Bone marrow (tissue), 2 donors: ENCODE results near the gene PCDHB16.
"Not testable (repeated sequence)": the region's sequence is repeated elsewhere in the genome, so short reads cannot be mapped to it uniquely, and the experiment has no call there.

Source experiments
- DNase-seq, 2 donors: peaks; one replicate each; lab custom pipeline; 2025; lab: John Stamatoyannopoulos, UW

The PCDHB16 gene

DNA sequence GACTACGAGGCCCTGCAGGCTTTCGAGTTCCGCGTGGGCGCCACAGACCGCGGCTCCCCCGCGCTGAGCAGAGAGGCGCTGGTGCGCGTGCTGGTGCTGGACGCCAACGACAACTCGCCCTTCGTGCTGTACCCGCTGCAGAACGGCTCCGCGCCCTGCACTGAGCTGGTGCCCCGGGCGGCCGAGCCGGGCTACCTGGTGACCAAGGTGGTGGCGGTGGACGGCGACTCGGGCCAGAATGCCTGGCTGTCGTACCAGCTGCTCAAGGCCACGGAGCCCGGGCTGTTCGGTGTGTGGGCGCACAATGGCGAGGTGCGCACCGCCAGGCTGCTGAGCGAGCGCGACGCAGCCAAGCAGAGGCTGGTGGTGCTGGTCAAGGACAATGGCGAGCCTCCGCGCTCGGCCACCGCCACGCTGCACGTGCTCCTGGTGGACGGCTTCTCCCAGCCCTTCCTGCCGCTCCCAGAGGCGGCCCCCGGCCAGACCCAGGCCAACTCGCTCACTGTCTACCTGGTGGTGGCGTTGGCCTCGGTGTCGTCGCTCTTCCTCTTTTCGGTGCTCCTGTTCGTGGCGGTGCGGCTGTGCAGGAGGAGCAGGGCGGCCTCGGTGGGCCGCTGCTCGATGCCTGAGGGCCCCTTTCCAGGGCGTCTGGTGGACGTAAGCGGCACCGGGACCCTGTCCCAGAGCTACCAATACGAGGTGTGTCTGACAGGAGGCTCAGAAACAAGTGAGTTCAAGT lies 2.1 kb downstream of the PCDHB16 start:
- not testable (repeated sequence) for DNase-seq

DNA sequence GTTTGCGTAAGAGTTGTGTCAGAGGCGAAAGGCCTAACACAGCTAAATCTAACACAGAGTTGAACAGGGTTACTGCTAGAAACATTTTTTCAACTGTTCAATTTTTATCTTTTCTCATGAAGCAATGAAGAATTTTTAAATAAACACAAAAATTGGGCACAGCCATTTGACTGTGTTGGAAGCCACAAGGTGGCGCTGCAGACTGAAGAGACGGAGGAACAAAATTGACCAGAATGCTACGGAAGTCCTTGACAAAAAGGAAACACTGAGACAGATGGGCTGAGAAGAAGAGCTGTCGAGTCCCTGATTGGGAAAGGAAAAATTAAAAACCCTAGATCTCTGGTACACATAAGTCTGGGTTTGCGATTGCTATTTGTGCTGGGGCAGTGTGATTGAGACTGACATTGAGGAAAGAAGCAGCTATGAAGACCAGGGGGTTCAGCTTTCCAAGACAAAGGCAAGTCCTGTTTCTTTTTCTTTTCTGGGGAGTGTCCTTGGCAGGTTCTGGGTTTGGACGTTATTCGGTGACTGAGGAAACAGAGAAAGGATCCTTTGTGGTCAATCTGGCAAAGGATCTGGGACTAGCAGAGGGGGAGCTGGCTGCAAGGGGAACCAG lies 4.8 kb downstream of the PCDHB16 start, which contains the start of gene PCDHB9:
TSS of gene PCDHB9 (plus strand) at position 265 of the 616 bp plus-strand sequence. CDS start at position 423, 158 bp downstream.
- peak in 1 of 2 donors; percentile 83 for DNase-seq

- not testable (repeated sequence) for DNase-seq
Observed at GRCh38 chr5:141188682-141189081, 6.5 kb downstream of the PCDHB16 start.

GRCh38 chr5:141189131-141189530 lies 6.9 kb downstream of the PCDHB16 start:
- DNase-seq = not testable (repeated sequence)

GRCh38 chr5:141192110-141192725 lies 10.0 kb downstream of the PCDHB16 start, which contains the start of gene PCDHB10:
Gene PCDHB10 (plus strand): TSS chr5:141192353. CDS start chr5:141192553, 200 bp downstream.
- peak in 1 of 2 donors; percentile 64 for DNase-seq

DNA sequence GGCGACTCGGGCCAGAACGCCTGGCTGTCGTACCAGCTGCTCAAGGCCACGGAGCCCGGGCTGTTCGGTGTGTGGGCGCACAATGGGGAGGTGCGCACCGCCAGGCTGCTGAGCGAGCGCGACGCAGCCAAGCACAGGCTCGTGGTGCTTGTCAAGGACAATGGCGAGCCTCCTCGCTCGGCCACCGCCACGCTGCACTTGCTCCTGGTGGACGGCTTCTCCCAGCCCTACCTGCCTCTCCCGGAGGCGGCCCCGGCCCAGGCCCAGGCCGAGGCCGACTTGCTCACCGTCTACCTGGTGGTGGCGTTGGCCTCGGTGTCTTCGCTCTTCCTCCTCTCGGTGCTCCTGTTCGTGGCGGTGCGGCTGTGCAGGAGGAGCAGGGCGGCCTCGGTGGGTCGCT lies 12.1 kb downstream of the PCDHB16 start:
- DNase-seq = not testable (repeated sequence)

- no peak for DNase-seq
Observed at GRCh38 chr5:141196363-141196762, 14.2 kb downstream of the PCDHB16 start.

DNA sequence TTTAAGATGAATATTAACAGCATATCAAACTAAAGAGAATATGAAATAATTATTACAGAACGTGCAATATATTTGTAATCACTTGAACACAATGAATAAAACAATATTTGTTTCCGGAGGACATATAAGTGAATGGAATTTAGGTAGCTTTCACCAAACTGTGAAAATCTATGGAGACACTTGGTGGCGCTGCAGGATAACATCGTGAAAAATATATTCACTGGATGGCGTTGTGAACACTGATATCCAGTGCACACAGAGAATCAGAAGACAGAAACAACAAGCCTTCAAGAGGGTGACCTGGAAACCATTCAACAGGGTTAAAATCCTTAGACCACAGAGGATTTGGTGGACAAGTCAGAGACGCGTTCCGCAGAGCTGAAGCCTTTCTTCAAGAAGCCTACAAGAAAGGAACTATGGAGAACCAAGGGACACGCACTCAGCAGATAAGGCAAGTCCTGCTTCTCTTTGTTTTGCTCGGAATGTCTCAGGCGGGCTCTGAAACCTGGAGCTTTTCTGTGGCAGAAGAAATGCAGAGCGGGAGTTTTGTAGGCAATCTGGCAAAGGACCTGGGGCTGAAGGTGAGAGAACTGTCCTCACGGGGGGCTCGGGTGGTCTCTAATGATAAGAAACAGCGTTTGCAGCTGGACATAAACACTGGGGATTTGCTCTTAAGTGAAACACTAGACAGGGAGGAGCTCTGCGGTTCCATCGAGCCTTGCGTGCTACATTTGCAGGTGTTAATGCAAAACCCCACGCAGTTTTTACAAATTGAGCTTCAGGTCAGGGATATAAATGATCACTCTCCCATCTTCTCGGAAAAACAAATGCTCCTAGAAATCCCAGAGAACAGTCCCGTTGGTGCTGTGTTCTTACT lies 17.4 kb downstream of the PCDHB16 start, which contains the start of gene PCDHB11:
TSS of gene PCDHB11 (plus strand) at position 269 of the 877 bp plus-strand sequence. CDS start at position 417, 148 bp downstream.
- DNase-seq = no peak

- DNase-seq = not testable (repeated sequence)
Observed at GRCh38 chr5:141201126-141201525, 18.9 kb downstream of the PCDHB16 start.

- not testable (repeated sequence) for DNase-seq
Observed at GRCh38 chr5:141201646-141202045, 19.5 kb downstream of the PCDHB16 start.

- DNase-seq = peak in 1 of 2 donors; percentile 23
Observed at GRCh38 chr5:141208478-141208877, 26.3 kb downstream of the PCDHB16 start, which contains the start of gene PCDHB12. Gene PCDHB12 (plus strand): TSS chr5:141208719. CDS start chr5:141208908, 189 bp downstream.

DNA sequence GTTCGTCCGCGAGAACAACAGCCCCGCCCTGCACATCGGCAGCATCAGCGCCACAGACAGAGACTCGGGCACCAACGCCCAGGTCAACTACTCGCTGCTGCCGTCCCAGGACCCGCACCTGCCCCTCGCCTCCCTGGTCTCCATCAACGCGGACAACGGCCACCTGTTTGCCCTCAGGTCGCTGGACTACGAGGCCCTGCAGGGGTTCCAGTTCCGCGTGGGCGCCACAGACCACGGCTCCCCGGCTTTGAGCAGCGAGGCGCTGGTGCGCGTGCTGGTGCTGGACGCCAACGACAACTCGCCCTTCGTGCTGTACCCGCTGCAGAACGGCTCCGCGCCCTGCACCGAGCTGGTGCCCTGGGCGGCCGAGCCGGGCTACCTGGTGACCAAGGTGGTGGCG lies 28.1 kb downstream of the PCDHB16 start:
- not testable (repeated sequence) for DNase-seq

DNA sequence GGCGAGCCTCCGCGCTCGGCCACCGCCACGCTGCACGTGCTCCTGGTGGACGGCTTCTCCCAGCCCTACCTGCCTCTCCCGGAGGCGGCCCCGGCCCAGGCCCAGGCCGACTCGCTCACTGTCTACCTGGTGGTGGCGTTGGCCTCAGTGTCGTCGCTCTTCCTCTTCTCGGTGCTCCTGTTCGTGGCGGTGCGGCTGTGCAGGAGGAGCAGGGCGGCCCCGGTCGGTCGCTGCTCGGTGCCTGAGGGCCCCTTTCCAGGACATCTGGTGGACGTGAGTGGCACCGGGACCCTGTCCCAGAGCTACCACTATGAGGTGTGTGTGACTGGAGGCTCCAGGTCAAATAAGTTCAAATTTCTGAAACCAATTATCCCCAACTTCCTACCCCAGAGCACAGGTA lies 28.7 kb downstream of the PCDHB16 start:
- DNase-seq = not testable (repeated sequence)

DNA sequence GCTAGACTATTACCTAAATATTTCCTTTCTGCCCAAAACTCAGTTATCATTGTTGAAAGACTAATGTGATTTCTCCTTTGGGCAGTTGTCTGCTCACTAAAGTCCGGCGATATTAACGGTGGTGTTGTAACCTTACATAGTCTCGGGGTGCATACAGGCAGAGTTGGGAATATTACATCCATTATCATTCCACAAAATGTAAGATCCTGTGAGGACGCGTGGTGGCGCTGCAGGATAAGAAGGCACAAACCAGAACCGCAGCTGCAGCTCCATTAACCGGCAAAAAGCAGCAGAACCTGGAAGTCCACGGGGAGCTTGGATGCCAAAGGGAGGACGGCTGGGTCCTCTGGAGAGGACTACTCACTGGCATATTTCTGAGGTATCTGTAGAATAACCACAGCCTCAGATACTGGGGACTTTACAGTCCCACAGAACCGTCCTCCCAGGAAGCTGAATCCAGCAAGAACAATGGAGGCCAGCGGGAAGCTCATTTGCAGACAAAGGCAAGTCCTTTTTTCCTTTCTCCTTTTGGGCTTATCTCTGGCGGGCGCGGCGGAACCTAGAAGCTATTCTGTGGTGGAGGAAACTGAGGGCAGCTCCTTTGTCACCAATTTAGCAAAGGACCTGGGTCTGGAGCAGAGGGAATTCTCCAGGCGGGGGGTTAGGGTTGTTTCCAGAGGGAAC lies 31.6 kb downstream of the PCDHB16 start, which contains the start of gene PCDHB13:
TSS of gene PCDHB13 (plus strand) at position 264 of the 684 bp plus-strand sequence. CDS start at position 469, 205 bp downstream.
- peak in 1 of 2 donors; percentile 25 for DNase-seq

- DNase-seq = not testable (repeated sequence)
Observed at GRCh38 chr5:141214583-141214982, 32.4 kb downstream of the PCDHB16 start.

- not testable (repeated sequence) for DNase-seq
Observed at GRCh38 chr5:141215504-141215903, 33.3 kb downstream of the PCDHB16 start.

DNA sequence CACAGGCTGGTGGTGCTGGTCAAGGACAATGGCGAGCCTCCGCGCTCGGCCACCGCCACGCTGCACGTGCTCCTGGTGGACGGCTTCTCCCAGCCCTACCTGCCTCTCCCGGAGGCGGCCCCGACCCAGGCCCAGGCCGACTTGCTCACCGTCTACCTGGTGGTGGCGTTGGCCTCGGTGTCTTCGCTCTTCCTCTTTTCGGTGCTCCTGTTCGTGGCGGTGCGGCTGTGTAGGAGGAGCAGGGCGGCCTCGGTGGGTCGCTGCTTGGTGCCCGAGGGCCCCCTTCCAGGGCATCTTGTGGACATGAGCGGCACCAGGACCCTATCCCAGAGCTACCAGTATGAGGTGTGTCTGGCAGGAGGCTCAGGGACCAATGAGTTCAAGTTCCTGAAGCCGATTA lies 33.8 kb downstream of the PCDHB16 start:
- not testable (repeated sequence) for DNase-seq

GRCh38 chr5:141223112-141223783 lies 41.1 kb downstream of the PCDHB16 start, which contains the start of gene PCDHB14:
Gene PCDHB14 (plus strand): TSS chr5:141223343. CDS start chr5:141223506, 163 bp downstream.
- DNase-seq = no peak

- not testable (repeated sequence) for DNase-seq
Observed at GRCh38 chr5:141224844-141225243, 42.7 kb downstream of the PCDHB16 start.

DNA sequence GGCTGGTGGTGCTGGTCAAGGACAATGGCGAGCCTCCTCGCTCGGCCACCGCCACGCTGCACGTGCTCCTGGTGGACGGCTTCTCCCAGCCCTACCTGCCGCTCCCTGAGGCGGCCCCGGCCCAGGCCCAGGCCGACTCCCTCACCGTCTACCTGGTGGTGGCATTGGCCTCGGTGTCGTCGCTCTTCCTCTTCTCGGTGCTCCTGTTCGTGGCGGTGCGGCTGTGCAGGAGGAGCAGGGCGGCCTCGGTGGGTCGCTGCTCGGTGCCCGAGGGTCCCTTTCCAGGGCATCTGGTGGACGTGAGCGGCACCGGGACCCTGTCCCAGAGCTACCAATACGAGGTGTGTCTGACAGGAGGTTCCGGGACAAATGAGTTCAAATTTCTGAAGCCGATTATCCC lies 43.2 kb downstream of the PCDHB16 start:
- DNase-seq = not testable (repeated sequence)
